Tibial nerve (tissue), 4 donors: ENCODE results near the gene NAA38. TPM values are rescaled to one million over a fixed set of nuclear protein-coding genes. Genes with fewer than 3 reads are reported as not detected.

Experiments
- DNase-seq, 2 donors: peaks; one replicate each; pipeline ENCODE4 v3.0.0-alpha.2; 2019; ENCODE audit warnings: low spot score in 2 of 2
- H3K27ac ChIP-seq, 4 donors: fragments of 200-600 bp; sonication (generic) in 3 of 4; one replicate each; pipeline ENCODE4 v1.5.1; 2017 to 2019; ENCODE audit warnings: mild to moderate bottlenecking in 1 of 4
- H3K27me3 ChIP-seq, 2 donors: fragments of 200-600 bp; sonication (generic) in 1 of 2; one replicate each; pipeline versions ENCODE4 v1.5.1 to v1.6.0; 2017 to 2019
- H3K36me3 ChIP-seq, 3 donors: fragments of 200-600 bp; sonication (generic); one replicate each; pipeline ENCODE4 v1.5.1; 2018 to 2019
- H3K4me1 ChIP-seq, 4 donors: fragments of 200-600 bp; sonication (generic) in 3 of 4; one replicate each; pipeline ENCODE4 v1.5.1; 2017 to 2019
- H3K4me3 ChIP-seq, 4 donors: fragments of 200-600 bp; sonication (generic) in 3 of 4; one replicate each; pipeline ENCODE4 v1.5.1; 2017 to 2019; ENCODE audit warnings: mild to moderate bottlenecking in 1 of 4, moderate library complexity in 1 of 4
- H3K9me3 ChIP-seq, 4 donors: fragments of 200-600 bp; sonication (generic) in 3 of 4; one replicate each; pipeline ENCODE4 v1.5.1; 2017 to 2019
- CTCF ChIP-seq, 5 experiments: fragments of 200-600 bp in 3 of 5; fragments of 450-650 bp in 2 of 5; sonication (generic) in 3 of 5; IDR thresholded peaks; one replicate each; pipeline ENCODE4 v1.5.1; 2016 to 2019; ENCODE audit warnings: antibody characterized with exemption in 5 of 5, mild to moderate bottlenecking in 3 of 5, moderate library complexity in 2 of 5
- EP300 ChIP-seq, 2 donors: sonication (generic); formaldehyde crosslinking; IDR thresholded peaks; one replicate each; pipeline ENCODE4 v1.6.1; 2017; ENCODE audit warnings: antibody characterized with exemption in 2 of 2, mild to moderate bottlenecking in 1 of 2
- POLR2A ChIP-seq, 2 donors: fragments of 450-650 bp; IDR thresholded peaks; one replicate each; pipeline ENCODE4 v1.6.1; 2017; ENCODE audit warnings: antibody characterized with exemption in 2 of 2, mild to moderate bottlenecking in 2 of 2, moderate library complexity in 2 of 2
- WGBS, 2 donors: methylation state at CpG; one replicate each; pipeline ENCODE4 v1.1.5; 2018; 5-methylcytosine and 5-hydroxymethylcytosine counted together
- total RNA-seq, 4 donors: library from RNA; depleted of rRNA; stranded (reverse); fragments of >200 nt; gene quantifications; one replicate each; pipeline ENCODE4 v1.1.0, GENCODE V29; 2016

NAA38 gene
- total RNA-seq, 4 donors from 2014 or later, result 104 to 198 (median 167) TPM

DNA sequence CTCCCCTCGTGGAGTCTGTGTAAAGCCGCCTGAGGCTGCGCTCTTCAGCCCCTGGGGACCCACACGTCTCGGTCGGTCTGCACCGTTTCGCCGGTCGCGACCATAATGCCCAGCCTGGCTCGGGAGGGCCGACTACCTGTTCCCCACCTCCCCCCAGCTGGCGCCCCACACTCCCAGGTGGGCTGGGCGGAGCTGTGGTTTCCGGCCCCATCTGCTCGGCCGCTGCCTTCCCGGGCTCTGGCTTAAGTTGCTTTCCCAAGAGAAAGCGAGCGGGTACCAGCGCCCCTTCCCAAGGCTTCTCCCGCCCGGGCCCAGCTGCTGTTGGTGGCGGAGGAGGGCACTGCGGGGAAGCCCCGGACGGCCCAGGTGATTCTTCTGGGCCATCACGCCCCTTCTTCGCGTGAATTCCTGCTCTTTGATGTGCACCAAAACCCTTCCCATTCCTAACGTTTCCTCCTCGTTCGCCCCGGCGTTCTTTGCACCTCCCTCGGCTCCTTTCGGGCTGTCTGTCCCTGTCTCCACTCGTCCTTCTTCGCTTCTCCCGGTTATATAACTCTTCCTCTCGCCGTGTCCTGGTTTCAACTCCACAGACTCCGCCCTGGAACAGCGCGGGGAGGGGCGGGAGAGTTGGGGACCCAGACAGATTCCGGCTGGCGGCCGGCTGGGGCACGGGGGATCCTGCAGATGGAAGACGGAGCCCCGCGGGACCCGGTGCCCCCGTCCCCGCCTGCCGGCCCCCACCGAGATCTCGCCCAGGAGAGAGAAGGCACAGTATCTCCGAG lies 21.4 kb downstream of the NAA38 start:
- DNase-seq, result peak; percentile 73 to 76
- 0 to 1% methylated on average over 44 to 55 of the region's 61 CpGs for WGBS, 2 donors

DNA sequence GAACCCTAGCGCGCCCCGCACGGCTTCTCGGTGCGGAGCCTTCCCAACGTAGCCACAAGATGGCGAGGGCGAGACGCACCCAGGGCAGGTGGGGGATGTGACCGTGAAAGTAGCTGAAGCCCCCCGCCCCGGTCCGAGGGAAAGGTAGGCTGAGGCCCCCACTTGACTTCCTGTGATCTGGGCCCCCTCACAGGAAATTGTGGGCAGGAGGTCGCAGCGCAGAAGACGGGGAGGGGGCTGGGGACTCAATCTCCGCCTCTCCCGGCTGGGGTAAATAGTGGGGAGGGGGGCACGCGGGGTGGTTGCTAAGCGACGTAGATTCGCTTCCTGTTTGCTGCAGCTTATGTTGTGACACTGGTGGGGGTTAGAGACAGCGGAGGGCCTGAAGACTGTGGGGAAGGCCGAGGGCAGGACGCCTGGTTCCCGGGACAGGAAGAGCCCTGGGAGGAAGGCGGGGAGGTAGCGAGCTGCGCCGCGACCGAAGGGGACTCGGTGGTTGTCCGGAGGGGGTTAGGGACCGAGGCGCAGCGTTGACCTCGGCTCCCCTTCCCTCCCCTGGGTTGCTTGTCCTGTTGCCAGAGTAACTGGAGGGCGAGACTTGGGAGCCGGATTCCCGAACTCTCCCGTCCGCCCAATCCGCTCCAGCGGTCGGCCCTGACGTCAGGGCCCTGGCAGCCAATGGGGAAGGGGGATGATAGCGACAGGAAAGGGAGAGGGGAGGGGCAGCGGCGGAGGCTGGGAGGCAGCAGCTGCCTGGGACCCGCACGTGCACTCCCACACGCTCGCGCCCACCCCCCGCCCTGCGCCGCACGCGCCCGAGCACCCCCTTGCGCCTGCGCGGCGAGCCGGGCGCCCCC lies 22.2 kb downstream of the NAA38 start:
- TF ChIP-seq CTCF (IDR thresholded peaks at IDR 0.05), result peak; percentile 75 to 91 (median 88)
- peak; percentile 82 to 86 for TF ChIP-seq POLR2A (IDR thresholded peaks at IDR 0.05)
- peak; percentile 68 to 89 for TF ChIP-seq EP300 (IDR thresholded peaks at IDR 0.05)
- WGBS, 2 donors, result 1% methylated on average over 31 to 52 of the region's 69 CpGs
- H3K36me3 ChIP-seq, result no peaks in the 10 kb centered on the region
- peaks cover 0 to 7% of the 10 kb centered on the region in 2 donors for H3K27me3 ChIP-seq
- H3K4me1 ChIP-seq, result peaks cover 0 to 49% (median 35%) of the 10 kb centered on the region in 4 donors
- no peaks in the 10 kb centered on the region for H3K9me3 ChIP-seq
- peak overlapping the region; percentile 96 to 99 (median 98) for H3K27ac ChIP-seq
- H3K4me3 ChIP-seq, result peak overlapping the region; percentile 65 to 95 (median 75)
- peak; percentile 95 for DNase-seq

More for the DNA sequence above, 21.4 kb downstream of the NAA38 start:
- TF ChIP-seq CTCF (IDR thresholded peaks at IDR 0.05) (no peak), POLR2A (IDR thresholded peaks at IDR 0.05) (peak in 1 of 2 donors; percentile 58)
- Histone ChIP-seq H3K36me3 (no peaks in the 10 kb centered on the region), H3K27ac (peak overlapping the region; percentile 96 to 99 (median 98)), H3K4me1 (peaks cover 0 to 57% (median 38%) of the 10 kb centered on the region in 4 donors), H3K4me3 (peak overlapping the region; percentile 65 to 86 (median 75)), H3K27me3 (no peaks in the 10 kb centered on the region), H3K9me3 (no peaks in the 10 kb centered on the region)

DNA sequence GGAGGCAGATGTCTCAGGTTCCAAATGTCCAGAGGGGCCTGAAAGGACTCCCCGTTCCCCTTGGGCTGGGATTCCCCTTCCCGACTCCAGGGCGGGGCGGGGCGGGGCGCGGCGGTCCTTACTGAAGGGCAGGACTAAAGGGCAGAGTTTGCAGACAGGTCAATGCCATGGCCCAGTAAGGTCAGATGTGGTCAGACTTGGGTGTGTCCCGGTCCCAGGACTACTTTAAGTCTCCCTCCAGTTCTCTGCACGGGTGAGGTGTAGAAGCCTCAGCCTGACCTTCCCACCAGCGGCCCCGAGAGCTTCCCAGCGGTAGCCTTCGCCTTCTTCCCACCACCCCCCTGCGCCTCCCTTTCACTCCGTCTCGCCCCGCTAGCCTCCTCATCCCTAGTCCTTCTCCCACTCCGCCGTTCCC lies 22.8 kb downstream of the NAA38 start:
- Histone ChIP-seq H3K4me3 (peak overlapping the region; percentile 65 to 95 (median 75)), H3K9me3 (no peaks in the 10 kb centered on the region), H3K27me3 (peaks cover 0 to 11% of the 10 kb centered on the region in 2 donors), H3K27ac (peak overlapping the region; percentile 96 to 99 (median 98)), H3K36me3 (no peaks in the 10 kb centered on the region), H3K4me1 (peaks cover 0 to 42% (median 32%) of the 10 kb centered on the region in 4 donors)
- no peak for TF ChIP-seq POLR2A (IDR thresholded peaks at IDR 0.05)
- no peak for TF ChIP-seq CTCF (IDR thresholded peaks at IDR 0.05)
- TF ChIP-seq EP300 (IDR thresholded peaks at IDR 0.05), result no peak
- DNase-seq, result peak; percentile 58 to 63
- 1% methylated on average over 12 to 18 of the region's 20 CpGs for WGBS, 2 donors

GRCh38 chr17:7833795-7834541 lies 23.4 kb downstream of the NAA38 start, which contains the start of gene KDM6B:
KDM6B (plus strand) TSS chr17:7834217; CDS start chr17:7845555, 11,338 bp downstream.
- whole genome bisulfite sequencing, 2 donors, result 0 to 1% methylated on average over 33 to 43 of the region's 49 CpGs
- Histone ChIP-seq H3K4me3 (peak within 1 kb of the TSS; percentile 65 to 95 (median 75)), H3K4me1 (peaks cover 0 to 37% (median 32%) of the 10 kb centered on the region in 4 donors), H3K27me3 (peaks cover 0 to 17% of the 10 kb centered on the region in 2 donors), H3K9me3 (no peaks in the 10 kb centered on the region), H3K36me3 (no peaks in the 10 kb centered on the region), H3K27ac (peak within 1 kb of the TSS; percentile 96 to 99 (median 98))
- DNase-seq, result peak; percentile 92 to 94
- peak; percentile 26 to 62 for TF ChIP-seq POLR2A (IDR thresholded peaks at IDR 0.05)
- TF ChIP-seq EP300 (IDR thresholded peaks at IDR 0.05), result peak; percentile 45 to 62
- peak in 1 of 5 experiments; percentile 4 for TF ChIP-seq CTCF (IDR thresholded peaks at IDR 0.05)
